GM12878 (cell line): ENCODE results near the gene NPR2. TPM values are rescaled to one million over a fixed set of nuclear protein-coding genes. Genes with fewer than 3 reads are reported as not detected.

ENCODE experiments used
- POLR2A ChIP-seq: IDR thresholded peaks from 2 replicates; pipeline ENCODE4 v1.6.1; 2011; ENCODE audit warnings: low read depth, mild to moderate bottlenecking, low read length
- RBBP5 ChIP-seq: fragments of 200-600 bp; sonication (generic); conservative IDR thresholded peaks from 2 replicates; pipeline ENCODE4 v1.6.1; 2016
- polyA plus RNA-seq, 11 experiments: library from polyadenylated mRNA; depleted of rRNA in 4 of 11; unstranded in 6 of 11; stranded (reverse) in 5 of 11; fragments of >200 nt; fragmentation: Nextera tagmentation in 4 of 11; fragmentation: Illumina TruSeq in 1 of 11; extraction: Ambion mirVana in 4 of 11; extraction: Trizol in 1 of 11; gene quantifications; 1 replicate in 1 of 11; 2 replicates in 10 of 11; pipeline versions ENCODE4 v1.2.1 to v1.2.3, GENCODE V29; 2011 to 2016; ENCODE audit warnings: inconsistent platforms in 2 of 11, missing spikeins in 2 of 11, low read depth in 1 of 11
- total RNA-seq, 4 experiments: library from RNA; depleted of rRNA in 3 of 4; stranded (reverse); fragments of >200 nt in 3 of 4; fragmentation: Illumina TruSeq in 1 of 4; extraction: Trizol in 1 of 4; gene quantifications; 2 replicates each; pipeline versions ENCODE4 v1.2.1 to v1.2.3, GENCODE V29; 2013 to 2021
- TF ChIP-seq, protein P1 (sequence below): IDR thresholded peaks from 2 replicates; pipeline ENCODE4 v1.6.1; 2011; ENCODE audit warnings: low read depth, low read length, improper control_type of control experiment, borderline replicate concordance
- TF ChIP-seq, protein P2 (sequence below): fragments of 450-650 bp; formaldehyde crosslinking; IDR thresholded peaks from 2 replicates; pipeline ENCODE4 v1.4.0; 2022; ENCODE audit warnings: mild to moderate bottlenecking, moderate library complexity
- TF ChIP-seq, protein P3 (sequence below): IDR thresholded peaks from 2 replicates; pipeline ENCODE4 v1.6.1; 2012; ENCODE audit warnings: low read depth, low read length, improper control_type of control experiment
- TF ChIP-seq, protein P4 (sequence below): fragments of 450-650 bp; IDR thresholded peaks from 2 replicates; pipeline ENCODE4 v1.6.1; 2016; ENCODE audit warnings: mild to moderate bottlenecking, moderate library complexity, borderline replicate concordance

The NPR2 gene
- total and polyA plus RNA-seq, 10 of the 15 experiments (the other 5 are each of a cell fraction or from before 2014, with no cell fraction given): 2.0 to 20.9 (median 6.8) TPM

DNA sequence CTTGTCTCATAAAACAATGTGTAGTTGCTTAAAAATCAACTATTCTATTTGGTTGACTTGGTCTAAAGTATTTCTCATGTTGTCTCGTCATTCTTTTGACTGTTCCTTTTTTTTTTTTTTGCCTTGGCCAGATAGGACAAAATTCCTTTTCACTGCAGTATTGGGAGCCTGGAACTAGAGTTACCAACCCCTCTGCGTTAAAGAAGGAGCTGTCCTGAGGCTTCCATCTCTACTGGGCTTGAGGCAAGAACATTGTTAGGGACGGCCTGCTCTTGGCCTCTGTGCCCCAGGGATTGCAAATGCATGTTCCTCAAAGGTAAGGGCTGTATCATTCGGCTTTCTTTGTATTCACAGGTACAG lies 1.4 kb upstream of the NPR2 start (continued):
- TF ChIP-seq, protein P1, sequence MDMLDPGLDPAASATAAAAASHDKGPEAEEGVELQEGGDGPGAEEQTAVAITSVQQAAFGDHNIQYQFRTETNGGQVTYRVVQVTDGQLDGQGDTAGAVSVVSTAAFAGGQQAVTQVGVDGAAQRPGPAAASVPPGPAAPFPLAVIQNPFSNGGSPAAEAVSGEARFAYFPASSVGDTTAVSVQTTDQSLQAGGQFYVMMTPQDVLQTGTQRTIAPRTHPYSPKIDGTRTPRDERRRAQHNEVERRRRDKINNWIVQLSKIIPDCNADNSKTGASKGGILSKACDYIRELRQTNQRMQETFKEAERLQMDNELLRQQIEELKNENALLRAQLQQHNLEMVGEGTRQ: no peak
- TF ChIP-seq, protein P2, sequence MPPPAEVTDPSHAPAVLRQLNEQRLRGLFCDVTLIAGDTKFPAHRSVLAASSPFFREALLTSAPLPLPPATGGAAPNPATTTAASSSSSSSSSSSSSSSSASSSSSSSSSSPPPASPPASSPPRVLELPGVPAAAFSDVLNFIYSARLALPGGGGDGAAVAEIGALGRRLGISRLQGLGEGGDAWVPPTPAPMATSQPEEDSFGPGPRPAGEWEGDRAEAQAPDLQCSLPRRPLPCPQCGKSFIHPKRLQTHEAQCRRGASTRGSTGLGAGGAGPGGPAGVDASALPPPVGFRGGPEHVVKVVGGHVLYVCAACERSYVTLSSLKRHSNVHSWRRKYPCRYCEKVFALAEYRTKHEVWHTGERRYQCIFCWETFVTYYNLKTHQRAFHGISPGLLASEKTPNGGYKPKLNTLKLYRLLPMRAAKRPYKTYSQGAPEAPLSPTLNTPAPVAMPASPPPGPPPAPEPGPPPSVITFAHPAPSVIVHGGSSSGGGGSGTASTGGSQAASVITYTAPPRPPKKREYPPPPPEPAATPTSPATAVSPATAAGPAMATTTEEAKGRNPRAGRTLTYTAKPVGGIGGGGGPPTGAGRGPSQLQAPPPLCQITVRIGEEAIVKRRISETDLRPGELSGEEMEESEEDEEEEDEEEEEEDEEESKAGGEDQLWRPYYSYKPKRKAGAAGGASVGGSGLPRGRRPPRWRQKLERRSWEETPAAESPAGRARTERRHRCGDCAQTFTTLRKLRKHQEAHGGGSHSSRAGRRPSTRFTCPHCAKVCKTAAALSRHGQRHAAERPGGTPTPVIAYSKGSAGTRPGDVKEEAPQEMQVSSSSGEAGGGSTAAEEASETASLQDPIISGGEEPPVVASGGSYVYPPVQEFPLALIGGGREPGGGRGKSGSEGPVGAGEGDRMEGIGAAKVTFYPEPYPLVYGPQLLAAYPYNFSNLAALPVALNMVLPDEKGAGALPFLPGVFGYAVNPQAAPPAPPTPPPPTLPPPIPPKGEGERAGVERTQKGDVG (CRISPR knock-in tag): no peak
- TF ChIP-seq POLR2A (no peak), RBBP5 (no peak)
- TF ChIP-seq, protein P3, sequence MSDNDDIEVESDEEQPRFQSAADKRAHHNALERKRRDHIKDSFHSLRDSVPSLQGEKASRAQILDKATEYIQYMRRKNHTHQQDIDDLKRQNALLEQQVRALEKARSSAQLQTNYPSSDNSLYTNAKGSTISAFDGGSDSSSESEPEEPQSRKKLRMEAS: no peak
- TF ChIP-seq, protein P4, sequence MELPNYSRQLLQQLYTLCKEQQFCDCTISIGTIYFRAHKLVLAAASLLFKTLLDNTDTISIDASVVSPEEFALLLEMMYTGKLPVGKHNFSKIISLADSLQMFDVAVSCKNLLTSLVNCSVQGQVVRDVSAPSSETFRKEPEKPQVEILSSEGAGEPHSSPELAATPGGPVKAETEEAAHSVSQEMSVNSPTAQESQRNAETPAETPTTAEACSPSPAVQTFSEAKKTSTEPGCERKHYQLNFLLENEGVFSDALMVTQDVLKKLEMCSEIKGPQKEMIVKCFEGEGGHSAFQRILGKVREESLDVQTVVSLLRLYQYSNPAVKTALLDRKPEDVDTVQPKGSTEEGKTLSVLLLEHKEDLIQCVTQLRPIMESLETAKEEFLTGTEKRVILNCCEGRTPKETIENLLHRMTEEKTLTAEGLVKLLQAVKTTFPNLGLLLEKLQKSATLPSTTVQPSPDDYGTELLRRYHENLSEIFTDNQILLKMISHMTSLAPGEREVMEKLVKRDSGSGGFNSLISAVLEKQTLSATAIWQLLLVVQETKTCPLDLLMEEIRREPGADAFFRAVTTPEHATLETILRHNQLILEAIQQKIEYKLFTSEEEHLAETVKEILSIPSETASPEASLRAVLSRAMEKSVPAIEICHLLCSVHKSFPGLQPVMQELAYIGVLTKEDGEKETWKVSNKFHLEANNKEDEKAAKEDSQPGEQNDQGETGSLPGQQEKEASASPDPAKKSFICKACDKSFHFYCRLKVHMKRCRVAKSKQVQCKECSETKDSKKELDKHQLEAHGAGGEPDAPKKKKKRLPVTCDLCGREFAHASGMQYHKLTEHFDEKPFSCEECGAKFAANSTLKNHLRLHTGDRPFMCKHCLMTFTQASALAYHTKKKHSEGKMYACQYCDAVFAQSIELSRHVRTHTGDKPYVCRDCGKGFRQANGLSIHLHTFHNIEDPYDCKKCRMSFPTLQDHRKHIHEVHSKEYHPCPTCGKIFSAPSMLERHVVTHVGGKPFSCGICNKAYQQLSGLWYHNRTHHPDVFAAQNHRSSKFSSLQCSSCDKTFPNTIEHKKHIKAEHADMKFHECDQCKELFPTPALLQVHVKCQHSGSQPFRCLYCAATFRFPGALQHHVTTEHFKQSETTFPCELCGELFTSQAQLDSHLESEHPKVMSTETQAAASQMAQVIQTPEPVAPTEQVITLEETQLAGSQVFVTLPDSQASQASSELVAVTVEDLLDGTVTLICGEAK: no peak
